Naive thymus-derived CD4-positive, alpha-beta T cell (primary cell): ENCODE measurements around the gene CCDC12. TPM values are rescaled to one million over a fixed set of nuclear protein-coding genes. Genes with fewer than 3 reads are reported as not detected.

ENCODE experiments used
- ATAC-seq: fragments of 150-1000 bp; cut with Tn5 transposase; 2 replicates; pipeline ENCODE4 v1.10.0; 2021; ENCODE audit warnings: mild to moderate bottlenecking, moderate library complexity
- CTCF ChIA-PET: fragments of 350-600 bp; sonication (Branson Sonifier 250); formaldehyde crosslinking; loops from one replicate; lab custom pipeline; 2021; ENCODE audit warnings: antibody characterized with exemption; lab: Charles Lee
- POLR2A ChIA-PET: fragments of 350-600 bp; sonication (Branson Sonifier 250); formaldehyde crosslinking; loops from one replicate; lab custom pipeline; 2021; ENCODE audit warnings: antibody characterized with exemption, inconsistent platforms; lab: Charles Lee
- DNase-seq, 9 donors: peaks; one replicate each; pipeline versions ENCODE4 v3.0.0 to v3.0.0-alpha.2; 2020 to 2022; ENCODE audit warnings: mixed read lengths in 1 of 9
- H3K27ac ChIP-seq: one replicate; pipeline ENCODE4 v1.7.0; 2013; ENCODE audit warnings: mild to moderate bottlenecking, low read depth, low read length, moderate library complexity
- H3K27me3 ChIP-seq, 2 donors: one replicate each; pipeline ENCODE4 v1.7.0; 2013; ENCODE audit warnings: low read length in 2 of 2, mild to moderate bottlenecking in 2 of 2, moderate library complexity in 2 of 2; ENCODE audit not compliant: control insufficient read depth in 2 of 2, insufficient read depth in 2 of 2
- H3K36me3 ChIP-seq, 3 experiments: 1 replicate in 2 of 3; 2 replicates in 1 of 3; pipeline ENCODE4 v1.7.0; 2013; ENCODE audit warnings: low read length in 3 of 3, mild to moderate bottlenecking in 3 of 3, moderate library complexity in 1 of 3; ENCODE audit not compliant: insufficient read depth in 3 of 3, control insufficient read depth in 2 of 3
- H3K4me1 ChIP-seq, 2 donors: one replicate each; pipeline ENCODE4 v1.7.0; 2013; ENCODE audit warnings: low read length in 2 of 2, mild to moderate bottlenecking in 2 of 2, moderate library complexity in 1 of 2; ENCODE audit not compliant: control insufficient read depth in 2 of 2, insufficient read depth in 2 of 2
- H3K4me3 ChIP-seq: 2 replicates; pipeline ENCODE4 v1.7.0; 2013; ENCODE audit warnings: mild to moderate bottlenecking, low read length
- H3K9me3 ChIP-seq, 3 experiments: 1 replicate in 2 of 3; 2 replicates in 1 of 3; pipeline ENCODE4 v1.7.0; 2013; ENCODE audit warnings: low read length in 3 of 3; ENCODE audit not compliant: control insufficient read depth in 2 of 3
- H3K27ac Mint-ChIP-seq, 9 donors: one replicate each; pipeline ENCODE4 v1.8.0; 2020 to 2022; ENCODE audit warnings: mixed read lengths in 9 of 9, mild to moderate bottlenecking in 8 of 9, moderate library complexity in 5 of 9, inconsistent platforms in 2 of 9
- H3K27me3 Mint-ChIP-seq, 5 donors: one replicate each; pipeline ENCODE4 v1.8.0; 2021 to 2022; ENCODE audit warnings: mixed read lengths in 5 of 5, mild to moderate bottlenecking in 1 of 5
- H3K36me3 Mint-ChIP-seq, 5 donors: one replicate each; pipeline ENCODE4 v1.8.0; 2020 to 2022; ENCODE audit warnings: mixed read lengths in 5 of 5, mild to moderate bottlenecking in 3 of 5, inconsistent platforms in 1 of 5
- H3K4me1 Mint-ChIP-seq, 7 donors: one replicate each; pipeline ENCODE4 v1.8.0; 2020 to 2022; ENCODE audit warnings: mixed read lengths in 7 of 7, mild to moderate bottlenecking in 3 of 7, inconsistent platforms in 1 of 7
- H3K4me3 Mint-ChIP-seq, 10 donors: one replicate each; pipeline ENCODE4 v1.8.0; 2020 to 2022; ENCODE audit warnings: mild to moderate bottlenecking in 10 of 10, mixed read lengths in 10 of 10, moderate library complexity in 6 of 10, inconsistent platforms in 2 of 10
- H3K9me3 Mint-ChIP-seq, 11 donors: one replicate each; pipeline ENCODE4 v1.8.0; 2020 to 2022; ENCODE audit warnings: mixed read lengths in 11 of 11, mild to moderate bottlenecking in 4 of 11, inconsistent platforms in 1 of 11, moderate library complexity in 1 of 11
- intact Hi-C, 2 donors: fragments of 100-400 bp; cut with micrococcal nuclease; formaldehyde crosslinking; loops; one replicate each; pipeline ENCODE4 v1.15.1; 2023
- polyA plus RNA-seq, 2 donors: library from polyadenylated mRNA; unstranded; fragments of 300-500 nt; fragmentation: Illumina TruSeq; gene quantifications; one replicate each; pipeline ENCODE4 v1.2.3, GENCODE V29; 2021
- total RNA-seq, 6 experiments: library from RNA in 5 of 6; stranded (reverse) in 5 of 6; gene quantifications; 1 replicate in 5 of 6; 2 replicates in 1 of 6; pipeline ENCODE4 v1.2.3 and lab custom pipeline; 2021 to 2026

CCDC12 gene
- total and polyA plus RNA-seq, 7 experiments from 2014 or later, result 51.6 to 115 (median 60.2) TPM

DNA sequence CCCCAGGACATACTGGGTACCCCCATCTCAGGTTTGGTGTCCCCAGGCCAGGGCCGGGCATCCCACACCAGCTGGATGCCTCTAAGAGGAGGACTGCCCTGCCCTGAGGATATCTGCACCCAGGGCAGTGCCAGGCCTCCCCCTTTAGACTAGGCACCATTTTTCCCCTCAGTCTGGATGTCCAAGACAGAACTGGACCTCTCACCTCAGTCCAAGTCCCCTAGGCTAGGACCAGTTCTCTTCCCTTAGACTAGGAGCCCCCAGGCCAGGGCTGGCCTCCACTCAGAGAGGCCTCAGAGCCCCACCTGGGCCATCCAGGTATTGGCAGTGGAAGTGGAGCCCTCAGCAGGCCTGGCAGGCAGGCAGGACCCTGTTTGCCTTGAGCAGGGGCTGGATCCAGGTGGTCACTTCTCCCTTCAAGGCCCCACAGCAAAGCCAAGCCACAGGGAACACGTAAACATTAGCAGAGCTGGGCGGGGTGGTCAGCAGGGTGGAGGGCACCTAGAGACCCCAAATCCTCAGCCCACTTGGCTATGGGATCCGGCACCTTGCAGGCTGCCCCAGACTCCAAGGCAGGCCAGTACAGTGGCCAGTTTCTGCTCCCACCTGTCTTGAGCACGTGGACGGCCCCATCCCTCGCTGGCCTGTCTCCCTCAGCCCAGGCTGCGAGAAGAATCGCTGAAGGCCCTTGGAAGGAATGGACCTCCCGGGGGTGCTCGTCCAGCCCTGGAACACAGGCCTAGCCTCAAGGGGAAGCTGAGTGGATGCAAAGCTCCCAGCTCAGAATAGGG, 70.7 kb downstream of the CCDC12 start:
- Mint-ChIP-seq H3K36me3 (no peaks in the 10 kb centered on the region), H3K27ac (peak overlapping the region in 1 of 9 donors; percentile 38), H3K4me1 (peaks cover 3 to 6% (median 5%) of the 10 kb centered on the region in 7 donors), H3K4me3 (no peak overlapping the region), H3K9me3 (no peaks in the 10 kb centered on the region), H3K27me3 (no peaks in the 10 kb centered on the region)
- H3K27me3 ChIP-seq, result no peaks in the 10 kb centered on the region
- H3K4me3 ChIP-seq, result no peak overlapping the region
- no peaks in the 10 kb centered on the region for H3K9me3 ChIP-seq
- ChIA-PET POLR2A (no interaction called here), CTCF (no interaction called here)
- intact Hi-C loops, result no loop called here
- H3K36me3 ChIP-seq, result no peaks in the 10 kb centered on the region
- peaks cover 5 to 10% of the 10 kb centered on the region in 2 donors for H3K4me1 ChIP-seq
- DNase-seq (no peak), ATAC-seq (no peak)
- H3K27ac ChIP-seq, result no peak overlapping the region

DNA sequence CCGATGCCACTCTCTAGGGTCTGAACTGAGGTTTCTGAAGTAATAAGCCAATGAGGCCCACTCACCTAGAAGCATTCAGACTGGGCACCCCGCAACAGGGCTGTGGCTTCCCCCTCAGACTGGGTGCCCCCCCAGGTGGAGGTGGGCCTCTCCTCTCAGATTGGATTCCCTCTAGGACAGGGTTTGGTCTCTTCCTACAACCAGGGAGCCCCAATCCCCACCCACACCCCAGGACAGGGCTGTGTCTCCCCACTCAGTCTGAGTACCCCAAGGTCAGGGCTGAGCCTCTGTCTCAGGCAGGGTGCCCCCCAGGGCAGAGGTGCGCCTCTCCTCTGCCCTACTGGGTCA, 71.4 kb downstream of the CCDC12 start:
- peaks cover 5 to 10% of the 10 kb centered on the region in 2 donors for H3K4me1 ChIP-seq
- no peak for DNase-seq
- Mint-ChIP-seq H3K9me3 (no peaks in the 10 kb centered on the region), H3K27me3 (no peaks in the 10 kb centered on the region), H3K4me3 (no peak overlapping the region), H3K36me3 (no peaks in the 10 kb centered on the region), H3K27ac (no peak overlapping the region), H3K4me1 (peaks cover 3 to 6% (median 5%) of the 10 kb centered on the region in 7 donors)
- no peaks in the 10 kb centered on the region for H3K36me3 ChIP-seq
- H3K4me3 ChIP-seq, result no peak overlapping the region
- intact Hi-C loops, result no loop called here
- CTCF ChIA-PET, result no interaction called here
- no peaks in the 10 kb centered on the region for H3K9me3 ChIP-seq
- POLR2A ChIA-PET, result no interaction called here
- no peak for ATAC-seq
- no peak overlapping the region for H3K27ac ChIP-seq
- H3K27me3 ChIP-seq, result no peaks in the 10 kb centered on the region

DNA sequence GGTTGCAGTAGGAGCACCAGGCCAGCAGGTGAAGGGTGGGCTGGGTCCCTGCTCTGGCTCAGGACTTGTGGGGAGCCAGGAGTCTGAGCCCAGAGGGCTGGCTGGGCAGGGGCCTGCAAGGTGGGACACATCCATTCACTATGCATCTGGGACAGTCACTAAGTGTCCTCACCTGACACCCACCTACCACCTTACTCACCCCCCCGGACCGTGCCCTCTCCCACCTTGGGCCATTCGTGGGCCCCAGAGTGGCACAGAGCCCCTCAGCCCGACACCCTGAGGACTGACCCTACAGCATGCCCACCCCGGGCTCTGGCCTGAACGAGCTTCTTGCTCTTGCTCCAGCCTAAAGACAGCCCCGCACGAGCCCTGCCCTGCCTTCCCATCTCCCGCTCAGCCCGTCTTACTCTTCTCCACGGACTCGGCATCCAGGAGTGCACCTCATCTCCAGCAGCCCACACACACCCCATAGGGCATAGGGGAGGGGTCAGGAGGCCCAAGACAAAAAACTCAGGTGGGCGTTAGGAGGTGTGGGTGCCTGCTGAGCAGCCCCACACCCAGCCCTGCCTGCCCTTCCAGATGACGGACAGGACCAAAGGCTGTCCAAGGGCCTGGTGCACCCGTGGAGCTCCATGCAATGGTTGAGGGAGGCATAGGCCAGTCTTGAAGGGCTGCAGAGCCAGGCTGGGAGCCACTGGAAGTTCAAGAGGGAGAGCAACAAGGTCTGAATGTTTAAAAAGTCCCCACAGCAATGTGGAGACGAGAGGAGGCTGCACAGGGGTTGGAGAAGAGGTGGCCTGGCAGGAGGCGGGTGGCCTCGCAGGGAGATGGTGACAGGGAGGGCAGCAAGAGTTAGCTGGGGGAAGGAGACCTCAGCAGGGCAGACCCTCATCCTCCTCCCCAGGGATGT, 72.0 kb downstream of the CCDC12 start:
- H3K27me3 ChIP-seq, result no peaks in the 10 kb centered on the region
- H3K4me1 ChIP-seq, result peaks cover 3 to 5% of the 10 kb centered on the region in 2 donors
- no peak overlapping the region for H3K27ac ChIP-seq
- intact Hi-C loops, result no loop called here
- H3K9me3 ChIP-seq, result no peaks in the 10 kb centered on the region
- no peak overlapping the region for H3K4me3 ChIP-seq
- no peaks in the 10 kb centered on the region for H3K27me3 Mint-ChIP-seq
- peaks cover 3 to 4% (median 3%) of the 10 kb centered on the region in 7 donors for H3K4me1 Mint-ChIP-seq
- no peaks in the 10 kb centered on the region for H3K36me3 ChIP-seq
- ChIA-PET POLR2A (no interaction called here), CTCF (no interaction called here)
- no peak overlapping the region for H3K27ac Mint-ChIP-seq
- no peak overlapping the region for H3K4me3 Mint-ChIP-seq
- no peaks in the 10 kb centered on the region for H3K9me3 Mint-ChIP-seq
- ATAC-seq (no peak), DNase-seq (no peak)
- H3K36me3 Mint-ChIP-seq, result no peaks in the 10 kb centered on the region

DNA sequence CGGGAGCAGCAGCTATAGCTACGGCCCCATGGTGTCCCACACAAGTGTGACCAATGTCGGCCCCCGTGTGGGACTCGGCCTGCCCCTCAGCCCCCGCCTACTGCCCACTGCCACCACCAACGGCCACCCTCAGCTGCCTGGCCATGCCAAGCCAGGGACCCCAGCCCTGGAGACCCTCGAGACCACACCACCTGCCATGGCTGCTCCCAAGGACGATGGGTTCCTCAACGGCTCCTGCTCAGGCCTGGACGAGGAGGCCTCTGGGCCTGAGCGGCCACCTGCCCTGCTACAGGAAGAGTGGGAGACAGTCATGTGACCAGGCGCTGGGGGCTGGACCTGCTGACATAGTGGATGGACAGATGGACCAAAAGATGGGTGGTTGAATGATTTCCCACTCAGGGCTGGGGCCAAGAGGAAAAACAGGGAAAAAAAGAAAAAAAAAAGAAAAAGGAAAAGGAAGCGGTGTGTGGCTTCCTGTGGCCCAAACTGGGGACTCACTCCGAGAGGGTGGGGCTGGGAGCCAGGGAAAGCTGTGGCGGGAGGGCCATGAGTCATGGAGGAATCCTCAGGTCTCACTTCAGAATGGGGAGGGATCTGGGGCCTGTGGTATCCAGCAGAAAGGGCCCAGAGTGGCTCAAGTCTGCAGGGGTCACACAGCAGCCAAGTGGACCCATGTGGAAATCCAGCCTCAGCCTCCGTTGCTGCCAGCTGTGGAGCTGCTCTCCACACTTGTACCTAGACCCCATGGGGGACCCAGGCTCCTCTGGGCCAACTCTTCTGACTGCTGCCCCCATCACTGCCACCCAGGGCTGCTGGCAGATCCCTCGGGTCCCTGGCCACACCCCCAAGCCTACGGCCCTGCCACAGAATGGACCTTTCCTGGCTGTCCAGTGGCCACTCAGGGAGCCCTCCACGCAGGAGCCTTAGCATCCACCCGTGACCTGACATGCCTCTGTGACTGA, 72.9 kb downstream of the CCDC12 start:
- DNase-seq (no peak), ATAC-seq (no peak)
- intact Hi-C loops, result no loop called here
- peaks cover 0 to 8% (median 7%) of the 10 kb centered on the region in 5 donors for H3K27me3 Mint-ChIP-seq
- no peaks in the 10 kb centered on the region for H3K4me1 ChIP-seq
- no peak overlapping the region for H3K4me3 ChIP-seq
- H3K36me3 ChIP-seq, result no peaks in the 10 kb centered on the region
- H3K4me1 Mint-ChIP-seq, result peaks cover 0 to 5% (median 2%) of the 10 kb centered on the region in 7 donors
- H3K27ac ChIP-seq, result no peak overlapping the region
- H3K9me3 ChIP-seq, result no peaks in the 10 kb centered on the region
- ChIA-PET CTCF (no interaction called here), POLR2A (no interaction called here)
- H3K27ac Mint-ChIP-seq, result peak overlapping the region in 1 of 9 donors; percentile 47
- no peaks in the 10 kb centered on the region for H3K9me3 Mint-ChIP-seq
- no peaks in the 10 kb centered on the region for H3K36me3 Mint-ChIP-seq
- H3K27me3 ChIP-seq, result no peaks in the 10 kb centered on the region
- no peak overlapping the region for H3K4me3 Mint-ChIP-seq

DNA sequence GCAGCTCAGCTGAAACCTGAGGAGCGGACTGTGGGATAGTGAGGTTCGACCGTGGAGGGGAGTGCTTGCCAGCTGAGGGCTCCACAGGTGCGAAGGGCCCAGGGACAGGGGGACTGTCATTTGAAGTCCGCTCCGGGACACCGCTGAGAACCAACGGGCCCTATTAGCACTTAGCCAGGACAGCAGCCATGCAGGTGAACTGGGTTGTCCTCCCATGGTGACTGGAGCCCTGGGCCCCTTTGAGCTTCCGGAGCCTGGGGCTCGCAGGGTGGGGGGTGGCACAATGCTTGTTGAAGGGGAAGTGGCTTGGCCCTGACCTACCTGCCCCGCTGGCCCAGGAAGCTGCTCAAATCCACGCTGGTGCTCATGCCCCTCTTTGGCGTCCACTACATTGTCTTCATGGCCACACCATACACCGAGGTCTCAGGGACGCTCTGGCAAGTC, 74.3 kb downstream of the CCDC12 start:
- ChIA-PET POLR2A (no interaction called here), CTCF (no interaction called here)
- Histone ChIP-seq H3K36me3 (no peaks in the 10 kb centered on the region), H3K9me3 (no peaks in the 10 kb centered on the region), H3K4me3 (no peak overlapping the region), H3K27ac (no peak overlapping the region), H3K27me3 (no peaks in the 10 kb centered on the region), H3K4me1 (no peaks in the 10 kb centered on the region)
- Mint-ChIP-seq H3K9me3 (no peaks in the 10 kb centered on the region), H3K4me3 (no peak overlapping the region), H3K4me1 (peaks cover 0 to 7% (median 2%) of the 10 kb centered on the region in 7 donors), H3K27ac (no peak overlapping the region), H3K36me3 (no peaks in the 10 kb centered on the region), H3K27me3 (peaks cover 6 to 20% (median 17%) of the 10 kb centered on the region in 5 donors)
- ATAC-seq (no peak), DNase-seq (no peak)
- intact Hi-C loops, result no loop called here

DNA sequence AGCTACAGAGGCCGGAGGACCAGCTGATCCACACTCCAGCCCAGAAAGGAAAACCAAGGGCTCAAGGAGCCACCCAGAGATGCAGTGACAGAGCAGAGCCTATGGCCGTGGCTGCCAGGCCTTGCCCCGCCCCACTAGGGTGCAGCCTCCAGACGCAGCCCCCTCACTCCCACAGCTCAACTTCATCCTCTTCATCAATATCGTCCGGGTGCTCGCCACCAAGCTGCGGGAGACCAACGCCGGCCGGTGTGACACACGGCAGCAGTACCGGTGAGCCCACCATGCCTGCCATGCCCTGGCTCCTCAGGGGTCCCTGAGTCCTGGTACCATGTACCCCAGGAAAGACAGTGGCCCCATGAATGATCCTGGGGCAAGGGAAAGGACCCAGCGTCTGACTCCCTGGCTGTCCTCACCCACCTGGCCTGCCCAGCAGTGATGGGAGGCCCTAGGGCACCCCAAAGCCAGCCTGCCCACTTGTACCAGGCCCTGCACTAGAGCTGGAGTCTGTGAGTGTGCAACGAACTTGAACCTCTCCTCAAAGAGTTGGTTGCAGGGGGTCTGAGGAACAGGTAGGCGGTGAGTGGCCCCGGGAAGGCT, 74.9 kb downstream of the CCDC12 start:
- H3K27ac ChIP-seq, result no peak overlapping the region
- DNase-seq, result no peak
- no peak overlapping the region for H3K4me3 ChIP-seq
- no peaks in the 10 kb centered on the region for H3K4me1 ChIP-seq
- Mint-ChIP-seq H3K4me1 (peaks cover 0 to 7% (median 2%) of the 10 kb centered on the region in 7 donors), H3K36me3 (no peaks in the 10 kb centered on the region), H3K27ac (no peak overlapping the region), H3K9me3 (no peaks in the 10 kb centered on the region), H3K4me3 (no peak overlapping the region), H3K27me3 (peaks cover 6 to 22% (median 20%) of the 10 kb centered on the region in 5 donors)
- H3K36me3 ChIP-seq, result no peaks in the 10 kb centered on the region
- no peaks in the 10 kb centered on the region for H3K9me3 ChIP-seq
- no peak for ATAC-seq
- ChIA-PET POLR2A (no interaction called here), CTCF (interaction anchor here (1.4 kb wide), 1 partner anchor 56 kb away, joined by 3 read pairs; no protein-coding TSS in a partner anchor)
- H3K27me3 ChIP-seq, result no peaks in the 10 kb centered on the region
- intact Hi-C loops, result no loop called here
